ENCODE results near the gene NDUFB11. TPM values are rescaled to one million over a fixed set of nuclear protein-coding genes. Genes with fewer than 3 reads are reported as not detected.
A peak's percentile ranks its signal among the peaks of the same experiment; 100 is the strongest.

The NDUFB11 gene
- total and polyA plus RNA-seq, 9 of the 15 experiments (the other 6 are each of a cell fraction or from before 2014, with no cell fraction given), result 20.9 to 269 (median 86.8) TPM

DNA sequence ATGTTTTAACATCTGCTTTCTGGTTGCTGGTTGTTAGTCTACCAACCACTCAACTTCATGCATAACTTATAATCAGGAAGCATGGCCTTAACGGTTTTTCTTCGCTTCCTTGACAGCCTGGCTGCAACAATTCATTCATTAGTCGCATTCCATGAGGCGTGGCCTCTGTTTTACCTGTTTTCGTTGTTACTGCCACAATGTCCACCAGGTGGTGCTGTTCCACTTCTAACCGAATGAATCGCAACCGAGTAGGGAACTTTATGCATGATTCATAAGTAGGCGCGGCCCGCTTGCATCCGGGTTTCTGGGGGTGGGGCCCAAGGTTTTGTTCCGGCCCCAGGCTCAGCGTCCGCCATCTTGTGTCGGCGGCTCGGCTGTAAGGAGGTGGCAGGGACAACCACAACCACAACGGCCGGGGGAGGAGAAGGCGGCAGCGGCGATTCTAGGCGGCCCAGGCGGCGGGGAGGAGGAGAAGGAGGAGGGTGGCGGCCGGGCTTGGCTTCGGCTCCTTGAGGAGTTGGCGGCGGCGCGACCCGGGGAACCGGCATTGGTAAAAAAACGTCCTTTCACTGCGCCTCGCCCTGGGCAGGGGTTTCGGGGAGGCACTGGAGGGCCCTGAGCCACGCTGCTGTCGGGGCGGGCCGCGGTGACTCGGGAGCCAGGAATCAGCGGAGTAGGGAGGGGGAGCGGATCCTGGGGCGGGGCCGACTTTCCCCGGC, 49.1 kb upstream of the NDUFB11 start, which contains the start of gene UBA1 (continued):
- TF ChIP-seq FOS (IDR thresholded peaks at IDR 0.05; ENCODE audit: extremely low read depth, insufficient read length), result no peak
- TF ChIP-seq, protein P1, sequence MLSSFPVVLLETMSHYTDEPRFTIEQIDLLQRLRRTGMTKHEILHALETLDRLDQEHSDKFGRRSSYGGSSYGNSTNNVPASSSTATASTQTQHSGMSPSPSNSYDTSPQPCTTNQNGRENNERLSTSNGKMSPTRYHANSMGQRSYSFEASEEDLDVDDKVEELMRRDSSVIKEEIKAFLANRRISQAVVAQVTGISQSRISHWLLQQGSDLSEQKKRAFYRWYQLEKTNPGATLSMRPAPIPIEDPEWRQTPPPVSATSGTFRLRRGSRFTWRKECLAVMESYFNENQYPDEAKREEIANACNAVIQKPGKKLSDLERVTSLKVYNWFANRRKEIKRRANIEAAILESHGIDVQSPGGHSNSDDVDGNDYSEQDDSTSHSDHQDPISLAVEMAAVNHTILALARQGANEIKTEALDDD (IDR thresholded peaks at IDR 0.05), result peak; percentile 74
- no peak for TF ChIP-seq TBL1XR1 (IDR thresholded peaks at IDR 0.05; ENCODE audit: low read length in 2 of 2)
- peak; percentile 75; the same call in 1 of the 2 replicates for TF ChIP-seq PML (IDR thresholded peaks at IDR 0.05; ENCODE audit: low read length)
- TF ChIP-seq ZNF408 (CRISPR knock-in tag; IDR thresholded peaks at IDR 0.05; ENCODE audit: low read depth), result no peak
- TF ChIP-seq, protein P2, sequence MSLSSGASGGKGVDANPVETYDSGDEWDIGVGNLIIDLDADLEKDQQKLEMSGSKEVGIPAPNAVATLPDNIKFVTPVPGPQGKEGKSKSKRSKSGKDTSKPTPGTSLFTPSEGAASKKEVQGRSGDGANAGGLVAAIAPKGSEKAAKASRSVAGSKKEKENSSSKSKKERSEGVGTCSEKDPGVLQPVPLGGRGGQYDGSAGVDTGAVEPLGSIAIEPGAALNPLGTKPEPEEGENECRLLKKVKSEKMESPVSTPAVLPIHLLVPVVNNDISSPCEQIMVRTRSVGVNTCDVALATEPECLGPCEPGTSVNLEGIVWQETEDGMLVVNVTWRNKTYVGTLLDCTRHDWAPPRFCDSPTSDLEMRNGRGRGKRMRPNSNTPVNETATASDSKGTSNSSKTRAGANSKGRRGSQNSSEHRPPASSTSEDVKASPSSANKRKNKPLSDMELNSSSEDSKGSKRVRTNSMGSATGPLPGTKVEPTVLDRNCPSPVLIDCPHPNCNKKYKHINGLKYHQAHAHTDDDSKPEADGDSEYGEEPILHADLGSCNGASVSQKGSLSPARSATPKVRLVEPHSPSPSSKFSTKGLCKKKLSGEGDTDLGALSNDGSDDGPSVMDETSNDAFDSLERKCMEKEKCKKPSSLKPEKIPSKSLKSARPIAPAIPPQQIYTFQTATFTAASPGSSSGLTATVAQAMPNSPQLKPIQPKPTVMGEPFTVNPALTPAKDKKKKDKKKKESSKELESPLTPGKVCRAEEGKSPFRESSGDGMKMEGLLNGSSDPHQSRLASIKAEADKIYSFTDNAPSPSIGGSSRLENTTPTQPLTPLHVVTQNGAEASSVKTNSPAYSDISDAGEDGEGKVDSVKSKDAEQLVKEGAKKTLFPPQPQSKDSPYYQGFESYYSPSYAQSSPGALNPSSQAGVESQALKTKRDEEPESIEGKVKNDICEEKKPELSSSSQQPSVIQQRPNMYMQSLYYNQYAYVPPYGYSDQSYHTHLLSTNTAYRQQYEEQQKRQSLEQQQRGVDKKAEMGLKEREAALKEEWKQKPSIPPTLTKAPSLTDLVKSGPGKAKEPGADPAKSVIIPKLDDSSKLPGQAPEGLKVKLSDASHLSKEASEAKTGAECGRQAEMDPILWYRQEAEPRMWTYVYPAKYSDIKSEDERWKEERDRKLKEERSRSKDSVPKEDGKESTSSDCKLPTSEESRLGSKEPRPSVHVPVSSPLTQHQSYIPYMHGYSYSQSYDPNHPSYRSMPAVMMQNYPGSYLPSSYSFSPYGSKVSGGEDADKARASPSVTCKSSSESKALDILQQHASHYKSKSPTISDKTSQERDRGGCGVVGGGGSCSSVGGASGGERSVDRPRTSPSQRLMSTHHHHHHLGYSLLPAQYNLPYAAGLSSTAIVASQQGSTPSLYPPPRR (CRISPR knock-in tag; IDR thresholded peaks at IDR 0.05; ENCODE audit: borderline replicate concordance), result no peak
- TF ChIP-seq KAT2B (IDR thresholded peaks at IDR 0.05; ENCODE audit: low read depth, low read length), result no peak
- no peak for TF ChIP-seq ZNF165 (CRISPR knock-in tag; IDR thresholded peaks at IDR 0.05; ENCODE audit: borderline replicate concordance)
- TF ChIP-seq ZNF23 (CRISPR knock-in tag; IDR thresholded peaks at IDR 0.05), result no peak
- no peak for TF ChIP-seq ZNF507 (tag; conservative IDR thresholded peaks at IDR 0.05)
- peak; percentile 81 to 82; a peak in 3 of 4 replicates for TF ChIP-seq FOXK2 (conservative IDR thresholded peaks at IDR 0.05 in 1 of 2, IDR thresholded peaks at IDR 0.05 in 1 of 2; ENCODE audit: low read depth in 2 of 2)
- TF ChIP-seq, protein P3, sequence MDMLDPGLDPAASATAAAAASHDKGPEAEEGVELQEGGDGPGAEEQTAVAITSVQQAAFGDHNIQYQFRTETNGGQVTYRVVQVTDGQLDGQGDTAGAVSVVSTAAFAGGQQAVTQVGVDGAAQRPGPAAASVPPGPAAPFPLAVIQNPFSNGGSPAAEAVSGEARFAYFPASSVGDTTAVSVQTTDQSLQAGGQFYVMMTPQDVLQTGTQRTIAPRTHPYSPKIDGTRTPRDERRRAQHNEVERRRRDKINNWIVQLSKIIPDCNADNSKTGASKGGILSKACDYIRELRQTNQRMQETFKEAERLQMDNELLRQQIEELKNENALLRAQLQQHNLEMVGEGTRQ (CRISPR knock-in tag; IDR thresholded peaks at IDR 0.05), result no peak
- peak in 1 of 2 experiments; percentile 94; a peak in 2 of 4 replicates for TF ChIP-seq TEAD1 (CRISPR knock-in tag; IDR thresholded peaks at IDR 0.05)
